Breast epithelium (tissue), 4 donors: ENCODE measurements around the gene ELMO2. TPM values are rescaled to one million over a fixed set of nuclear protein-coding genes. Genes with fewer than 3 reads are reported as not detected.
"Not testable (repeated sequence)": the region's sequence is repeated elsewhere in the genome, so short reads cannot be mapped to it uniquely, and the experiment has no call there.

Experiments used
- DNase-seq, 2 donors: peaks; one replicate each; pipeline ENCODE4 v3.0.0-alpha.2; 2019; ENCODE audit warnings: low spot score in 2 of 2
- H3K27ac ChIP-seq, 2 donors: fragments of 200-600 bp; sonication (generic) in 1 of 2; one replicate each; pipeline ENCODE4 v1.5.1; 2016 to 2019; ENCODE audit warnings: mild to moderate bottlenecking in 1 of 2
- H3K27me3 ChIP-seq, 2 donors: fragments of 200-600 bp; sonication (generic) in 1 of 2; one replicate each; pipeline versions ENCODE4 v1.5.1 to v1.6.0; 2017 to 2019; ENCODE audit warnings: control low read depth in 1 of 2, mild to moderate bottlenecking in 1 of 2
- H3K36me3 ChIP-seq: fragments of 200-600 bp; one replicate; pipeline ENCODE4 v1.5.1; 2019
- H3K4me1 ChIP-seq, 2 donors: fragments of 200-600 bp; sonication (generic); one replicate each; pipeline ENCODE4 v1.5.1; 2016 to 2019; ENCODE audit warnings: control low read depth in 1 of 2
- H3K4me3 ChIP-seq, 3 donors: fragments of 200-600 bp; sonication (generic); 1 replicate in 2 of 3; 2 replicates in 1 of 3; pipeline ENCODE4 v1.5.1; 2016 to 2019; ENCODE audit warnings: mild to moderate bottlenecking in 3 of 3, moderate library complexity in 2 of 3
- H3K9me3 ChIP-seq, 2 donors: fragments of 200-600 bp; sonication (generic) in 1 of 2; one replicate each; pipeline ENCODE4 v1.5.1; 2016 to 2019; ENCODE audit warnings: control low read depth in 1 of 2
- POLR2A ChIP-seq: fragments of 450-650 bp; IDR thresholded peaks from one replicate; pipeline ENCODE4 v1.6.1; 2016; ENCODE audit warnings: antibody characterized with exemption, mild to moderate bottlenecking, moderate library complexity
- POLR2AphosphoS5 ChIP-seq, 3 donors: sonication (generic); formaldehyde crosslinking; IDR thresholded peaks; one replicate each; pipeline ENCODE4 v1.6.1; 2017; ENCODE audit warnings: antibody characterized with exemption in 3 of 3
- intact Hi-C: fragments of 100-400 bp; cut with DNase I; formaldehyde crosslinking; loops from one replicate; pipeline ENCODE4 v1.15.1; 2023; ENCODE audit warnings: low total_unique reads
- total RNA-seq, 3 donors: library from RNA; depleted of rRNA; stranded (reverse); fragments of >200 nt; gene quantifications; one replicate each; pipeline ENCODE4 v1.1.0, GENCODE V29; 2016
- TF ChIP-seq, protein P1 (sequence below), 3 donors: fragments of 450-650 bp; IDR thresholded peaks; one replicate each; pipeline ENCODE4 v1.5.1; 2016 to 2017; ENCODE audit warnings: antibody characterized with exemption in 3 of 3, mild to moderate bottlenecking in 3 of 3, moderate library complexity in 3 of 3

Gene ELMO2
- total RNA-seq, 3 donors from 2014 or later, result 41.0 to 63.3 (median 50.8) TPM

DNA sequence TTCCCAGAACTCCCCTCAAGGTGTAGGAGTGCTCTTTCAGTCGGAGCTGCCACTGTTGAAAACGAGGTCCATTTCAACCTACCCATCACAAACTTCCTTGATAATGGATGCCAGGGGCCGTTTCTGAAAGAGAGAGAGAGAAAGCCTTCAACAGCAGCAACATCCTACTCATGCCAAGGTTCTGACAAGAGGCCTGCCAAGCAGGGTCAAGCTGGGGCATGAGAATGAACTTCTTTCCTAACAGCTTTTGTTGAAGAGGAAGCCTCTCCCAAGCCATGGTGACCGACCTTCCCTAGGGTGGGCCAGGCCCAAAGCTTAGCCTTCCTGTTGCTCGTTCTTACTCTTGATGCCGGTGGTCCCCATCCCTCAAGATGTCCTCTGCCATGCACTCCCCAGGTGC is 12.4 kb downstream of the ELMO2 start:
- Histone ChIP-seq H3K4me1 (no peaks in the 10 kb centered on the region), H3K27me3 (no peaks in the 10 kb centered on the region), H3K9me3 (no peaks in the 10 kb centered on the region), H3K4me3 (no peak overlapping the region), H3K27ac (no peak overlapping the region), H3K36me3 (no peaks in the 10 kb centered on the region)
- no peak for DNase-seq
- TF ChIP-seq POLR2AphosphoS5 (IDR thresholded peaks at IDR 0.05) (no peak), POLR2A (no peak)
- TF ChIP-seq, protein P1, sequence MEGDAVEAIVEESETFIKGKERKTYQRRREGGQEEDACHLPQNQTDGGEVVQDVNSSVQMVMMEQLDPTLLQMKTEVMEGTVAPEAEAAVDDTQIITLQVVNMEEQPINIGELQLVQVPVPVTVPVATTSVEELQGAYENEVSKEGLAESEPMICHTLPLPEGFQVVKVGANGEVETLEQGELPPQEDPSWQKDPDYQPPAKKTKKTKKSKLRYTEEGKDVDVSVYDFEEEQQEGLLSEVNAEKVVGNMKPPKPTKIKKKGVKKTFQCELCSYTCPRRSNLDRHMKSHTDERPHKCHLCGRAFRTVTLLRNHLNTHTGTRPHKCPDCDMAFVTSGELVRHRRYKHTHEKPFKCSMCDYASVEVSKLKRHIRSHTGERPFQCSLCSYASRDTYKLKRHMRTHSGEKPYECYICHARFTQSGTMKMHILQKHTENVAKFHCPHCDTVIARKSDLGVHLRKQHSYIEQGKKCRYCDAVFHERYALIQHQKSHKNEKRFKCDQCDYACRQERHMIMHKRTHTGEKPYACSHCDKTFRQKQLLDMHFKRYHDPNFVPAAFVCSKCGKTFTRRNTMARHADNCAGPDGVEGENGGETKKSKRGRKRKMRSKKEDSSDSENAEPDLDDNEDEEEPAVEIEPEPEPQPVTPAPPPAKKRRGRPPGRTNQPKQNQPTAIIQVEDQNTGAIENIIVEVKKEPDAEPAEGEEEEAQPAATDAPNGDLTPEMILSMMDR (IDR thresholded peaks at IDR 0.05), result no peak
- intact Hi-C loops, result no loop called here

- Histone ChIP-seq H3K4me1 (no peaks in the 10 kb centered on the region), H3K27ac (no peak overlapping the region), H3K36me3 (no peaks in the 10 kb centered on the region), H3K27me3 (no peaks in the 10 kb centered on the region), H3K4me3 (no peak overlapping the region), H3K9me3 (no peaks in the 10 kb centered on the region)
- no peak for TF ChIP-seq POLR2AphosphoS5 (IDR thresholded peaks at IDR 0.05)
- TF ChIP-seq, protein P1 (IDR thresholded peaks at IDR 0.05), result no peak
- TF ChIP-seq POLR2A, result no peak
- intact Hi-C loops, result no loop called here
- DNase-seq, result no peak
Observed at GRCh38 chr20:46388937-46389336, 17.5 kb downstream of the ELMO2 start.

GRCh38 chr20:46388201-46388836 is 18.1 kb downstream of the ELMO2 start:
- H3K4me1 ChIP-seq, result no peaks in the 10 kb centered on the region
- H3K4me3 ChIP-seq, result no peak overlapping the region
- TF ChIP-seq POLR2AphosphoS5 (IDR thresholded peaks at IDR 0.05) (no peak), POLR2A (no peak)
- TF ChIP-seq, protein P1 (IDR thresholded peaks at IDR 0.05), result no peak
- intact Hi-C loops, result no loop called here
- no peaks in the 10 kb centered on the region for H3K36me3 ChIP-seq
- no peaks in the 10 kb centered on the region for H3K9me3 ChIP-seq
- DNase-seq, result no peak
- no peaks in the 10 kb centered on the region for H3K27me3 ChIP-seq
- no peak overlapping the region for H3K27ac ChIP-seq

DNA sequence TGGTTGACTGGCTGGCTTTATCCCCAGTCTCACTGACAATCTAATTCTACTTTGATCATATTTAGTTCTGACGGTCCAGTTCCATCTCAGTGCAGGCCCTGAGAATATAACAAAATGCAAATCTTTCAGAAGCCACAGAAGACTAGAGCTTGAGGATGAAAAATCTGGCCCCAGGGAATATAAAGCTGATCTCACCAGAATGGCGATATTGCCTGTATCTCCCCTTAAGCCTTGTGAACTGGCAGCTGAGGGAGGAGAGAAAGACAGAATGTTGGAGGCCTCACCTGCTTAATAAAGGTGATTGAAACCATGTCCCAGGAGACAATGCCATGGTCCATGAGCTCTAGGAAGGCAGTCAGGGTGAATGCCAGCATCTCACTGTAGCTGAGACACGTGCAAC is 19.4 kb downstream of the ELMO2 start:
- intact Hi-C loops, H3K36me3 ChIP-seq, H3K27ac ChIP-seq, H3K27me3 ChIP-seq, H3K4me1 ChIP-seq, DNase-seq, H3K4me3 ChIP-seq, H3K9me3 ChIP-seq: not testable (repeated sequence)

- TF ChIP-seq POLR2AphosphoS5 (IDR thresholded peaks at IDR 0.05) (no peak), POLR2A (no peak)
- TF ChIP-seq, protein P1 (IDR thresholded peaks at IDR 0.05), result no peak
- Histone ChIP-seq H3K27ac (no peak overlapping the region), H3K36me3 (peaks cover 5% of the 10 kb centered on the region), H3K4me3 (no peak overlapping the region), H3K27me3 (no peaks in the 10 kb centered on the region), H3K4me1 (no peaks in the 10 kb centered on the region), H3K9me3 (no peaks in the 10 kb centered on the region)
- no peak for DNase-seq
- intact Hi-C loops, result no loop called here
Observed at GRCh38 chr20:46378412-46379009, 27.9 kb downstream of the ELMO2 start.
